Ishikawa (cell line): ENCODE measurements around the gene AP1B1.

ENCODE experiments used
- CREB1 ChIP-seq: IDR thresholded peaks from 2 replicates; pipeline ENCODE4 v1.6.1; 2012; ENCODE audit warnings: low read depth
- EGR1 ChIP-seq: IDR thresholded peaks from 2 replicates; pipeline ENCODE4 v1.6.1; 2012
- EP300 ChIP-seq: IDR thresholded peaks from 2 replicates; pipeline ENCODE4 v1.6.1; 2012; ENCODE audit warnings: borderline replicate concordance
- FOXM1 ChIP-seq: IDR thresholded peaks from 2 replicates; pipeline ENCODE4 v1.6.1; 2012; ENCODE audit warnings: low read depth, borderline replicate concordance
- NFIC ChIP-seq: IDR thresholded peaks from 2 replicates; pipeline ENCODE4 v1.6.1; 2012
- RAD21 ChIP-seq: IDR thresholded peaks from 2 replicates; pipeline ENCODE4 v1.6.1; 2012; ENCODE audit warnings: low read depth
- TAF1 ChIP-seq: IDR thresholded peaks from 2 replicates; pipeline ENCODE4 v1.6.1; 2012; ENCODE audit warnings: low read depth, mild to moderate bottlenecking
- TCF12 ChIP-seq: IDR thresholded peaks from 2 replicates; pipeline ENCODE4 v1.6.1; 2012; ENCODE audit warnings: low read depth
- TEAD4 ChIP-seq: IDR thresholded peaks from 2 replicates; pipeline ENCODE4 v1.6.1; 2012
- YY1 ChIP-seq: IDR thresholded peaks from 2 replicates; pipeline ENCODE4 v1.6.1; 2012; ENCODE audit warnings: low read depth
- ZBTB7A ChIP-seq: IDR thresholded peaks from 2 replicates; pipeline ENCODE4 v1.6.1; 2012; ENCODE audit warnings: low read depth
- TF ChIP-seq, protein P1 (sequence below): IDR thresholded peaks from 2 replicates; pipeline ENCODE4 v1.6.1; 2012; ENCODE audit warnings: low read depth, mild to moderate bottlenecking
- TF ChIP-seq, protein P2 (sequence below): IDR thresholded peaks from 2 replicates; pipeline ENCODE4 v1.6.1; 2012
- TF ChIP-seq, protein P3 (sequence below): IDR thresholded peaks from 2 replicates; pipeline ENCODE4 v1.6.1; 2012

AP1B1 gene

DNA sequence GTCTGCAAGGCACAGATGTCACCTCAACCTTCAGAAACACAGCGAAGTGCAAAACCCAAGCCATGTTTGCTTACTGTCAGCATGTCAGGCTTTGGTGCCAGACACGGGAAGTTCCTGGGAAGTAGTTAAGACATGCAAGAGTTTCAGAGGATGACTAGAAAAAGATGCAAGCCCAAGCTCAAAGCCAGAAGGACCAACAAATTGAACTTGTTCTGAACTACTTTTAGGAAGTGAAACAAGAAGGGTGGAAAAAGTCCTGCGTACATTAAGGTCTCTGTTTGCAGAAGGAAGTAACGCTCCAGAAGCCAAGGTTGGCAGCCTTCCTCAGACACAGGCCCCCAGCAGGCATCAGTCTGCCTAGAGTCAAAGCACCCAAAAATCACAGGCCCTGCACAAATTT is 2.6 kb downstream of the AP1B1 start:
- TF ChIP-seq RAD21 = no peak
- TF ChIP-seq, protein P1, sequence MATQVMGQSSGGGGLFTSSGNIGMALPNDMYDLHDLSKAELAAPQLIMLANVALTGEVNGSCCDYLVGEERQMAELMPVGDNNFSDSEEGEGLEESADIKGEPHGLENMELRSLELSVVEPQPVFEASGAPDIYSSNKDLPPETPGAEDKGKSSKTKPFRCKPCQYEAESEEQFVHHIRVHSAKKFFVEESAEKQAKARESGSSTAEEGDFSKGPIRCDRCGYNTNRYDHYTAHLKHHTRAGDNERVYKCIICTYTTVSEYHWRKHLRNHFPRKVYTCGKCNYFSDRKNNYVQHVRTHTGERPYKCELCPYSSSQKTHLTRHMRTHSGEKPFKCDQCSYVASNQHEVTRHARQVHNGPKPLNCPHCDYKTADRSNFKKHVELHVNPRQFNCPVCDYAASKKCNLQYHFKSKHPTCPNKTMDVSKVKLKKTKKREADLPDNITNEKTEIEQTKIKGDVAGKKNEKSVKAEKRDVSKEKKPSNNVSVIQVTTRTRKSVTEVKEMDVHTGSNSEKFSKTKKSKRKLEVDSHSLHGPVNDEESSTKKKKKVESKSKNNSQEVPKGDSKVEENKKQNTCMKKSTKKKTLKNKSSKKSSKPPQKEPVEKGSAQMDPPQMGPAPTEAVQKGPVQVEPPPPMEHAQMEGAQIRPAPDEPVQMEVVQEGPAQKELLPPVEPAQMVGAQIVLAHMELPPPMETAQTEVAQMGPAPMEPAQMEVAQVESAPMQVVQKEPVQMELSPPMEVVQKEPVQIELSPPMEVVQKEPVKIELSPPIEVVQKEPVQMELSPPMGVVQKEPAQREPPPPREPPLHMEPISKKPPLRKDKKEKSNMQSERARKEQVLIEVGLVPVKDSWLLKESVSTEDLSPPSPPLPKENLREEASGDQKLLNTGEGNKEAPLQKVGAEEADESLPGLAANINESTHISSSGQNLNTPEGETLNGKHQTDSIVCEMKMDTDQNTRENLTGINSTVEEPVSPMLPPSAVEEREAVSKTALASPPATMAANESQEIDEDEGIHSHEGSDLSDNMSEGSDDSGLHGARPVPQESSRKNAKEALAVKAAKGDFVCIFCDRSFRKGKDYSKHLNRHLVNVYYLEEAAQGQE = no peak
- TF ChIP-seq, protein P2, sequence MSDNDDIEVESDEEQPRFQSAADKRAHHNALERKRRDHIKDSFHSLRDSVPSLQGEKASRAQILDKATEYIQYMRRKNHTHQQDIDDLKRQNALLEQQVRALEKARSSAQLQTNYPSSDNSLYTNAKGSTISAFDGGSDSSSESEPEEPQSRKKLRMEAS = no peak
- TF ChIP-seq ZBTB7A = no peak
- no peak for TF ChIP-seq EGR1
- TF ChIP-seq, protein P3, sequence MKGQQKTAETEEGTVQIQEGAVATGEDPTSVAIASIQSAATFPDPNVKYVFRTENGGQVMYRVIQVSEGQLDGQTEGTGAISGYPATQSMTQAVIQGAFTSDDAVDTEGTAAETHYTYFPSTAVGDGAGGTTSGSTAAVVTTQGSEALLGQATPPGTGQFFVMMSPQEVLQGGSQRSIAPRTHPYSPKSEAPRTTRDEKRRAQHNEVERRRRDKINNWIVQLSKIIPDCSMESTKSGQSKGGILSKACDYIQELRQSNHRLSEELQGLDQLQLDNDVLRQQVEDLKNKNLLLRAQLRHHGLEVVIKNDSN = no peak
- no peak for TF ChIP-seq TEAD4
- TF ChIP-seq TAF1 = no peak
- TF ChIP-seq TCF12 = no peak
- no peak for TF ChIP-seq FOXM1
- no peak for TF ChIP-seq YY1
- TF ChIP-seq NFIC = no peak

DNA sequence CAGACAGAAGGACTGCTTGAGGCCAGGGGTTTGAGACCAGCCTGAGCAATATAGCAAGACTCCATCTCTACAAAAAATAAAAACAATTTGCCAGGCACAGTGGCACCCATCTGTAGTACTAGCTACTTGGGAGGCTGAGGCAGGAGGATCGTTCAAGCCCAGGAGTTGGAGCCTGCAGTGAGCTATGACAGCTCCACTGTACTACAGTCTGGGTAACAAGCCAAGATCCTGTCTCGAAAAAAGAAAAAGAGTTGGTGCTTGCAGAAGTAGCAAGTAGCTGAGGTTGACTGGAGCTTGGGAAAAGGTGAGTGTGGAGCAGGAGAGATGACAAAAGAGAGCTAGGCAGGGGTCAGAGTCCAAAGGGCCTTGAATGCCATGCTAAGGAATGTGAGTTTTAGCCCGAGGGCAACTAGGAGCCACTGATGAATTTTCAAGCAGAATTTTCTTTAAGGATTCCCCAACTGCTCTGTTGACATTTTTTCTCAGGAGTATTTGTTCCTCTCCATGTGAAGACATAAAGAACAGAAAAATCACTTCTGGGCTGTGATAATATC is 3.1 kb downstream of the AP1B1 start:
- no peak for TF ChIP-seq CREB1
- TF ChIP-seq, protein P1 = no peak

DNA sequence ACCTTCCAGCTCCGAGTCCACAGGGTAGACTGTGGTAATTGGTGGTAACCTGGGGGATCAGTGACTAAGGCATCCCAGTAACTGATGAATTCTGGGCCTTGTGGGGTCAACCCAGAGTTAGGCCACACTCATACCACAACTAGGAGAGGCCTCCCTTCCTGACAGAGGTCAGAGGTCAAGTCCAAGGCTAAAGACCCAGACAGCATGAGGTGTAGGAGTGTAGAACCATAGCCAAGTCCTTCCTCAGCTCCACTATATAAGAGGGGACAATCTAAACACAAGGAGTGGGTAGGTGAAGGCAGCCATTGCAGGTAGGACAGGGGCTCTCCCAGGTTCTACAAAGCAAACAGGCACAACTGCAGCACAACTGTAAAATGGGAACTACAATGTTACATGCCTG is 4.6 kb downstream of the AP1B1 start:
- TF ChIP-seq EP300 (no peak), NFIC (no peak)

DNA sequence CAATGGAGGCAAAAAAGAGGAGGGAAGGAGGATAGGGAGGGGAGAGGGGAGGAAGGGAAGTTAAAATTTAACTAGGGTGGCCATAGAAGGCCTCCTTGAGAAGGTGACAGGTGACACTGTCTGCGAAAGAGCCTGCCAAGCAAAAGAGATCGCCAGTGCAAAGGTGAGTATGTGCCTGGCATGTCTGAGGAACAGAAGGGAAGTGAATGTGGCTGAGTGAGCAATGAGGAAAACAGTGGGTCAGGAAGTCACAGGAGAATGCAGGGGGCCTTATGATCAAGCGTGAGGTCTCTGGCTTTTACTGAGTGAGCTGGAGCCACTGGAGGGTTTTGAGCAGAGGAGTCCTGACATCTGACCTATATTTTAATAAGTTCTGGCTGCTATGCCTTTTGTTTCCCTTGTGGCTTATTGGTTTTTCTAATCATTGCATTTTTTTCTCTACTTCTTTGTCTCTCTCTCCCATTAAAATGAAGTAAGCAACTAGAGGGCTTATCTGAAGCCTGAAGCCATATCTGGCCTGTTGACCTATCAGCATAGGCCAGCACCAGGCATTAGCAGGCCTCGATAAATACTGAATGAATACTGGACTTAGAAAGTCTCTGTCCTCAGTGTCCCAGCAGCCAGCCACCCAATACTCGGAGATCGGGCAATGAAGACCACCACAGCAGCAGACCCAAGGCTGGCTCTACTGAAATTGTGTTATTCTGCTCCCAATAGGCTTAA is 5.6 kb downstream of the AP1B1 start:
- TF ChIP-seq TAF1 (no peak), EGR1 (no peak), RAD21 (no peak), TCF12 (no peak), NFIC (no peak), FOXM1 (no peak)
- TF ChIP-seq, protein P2 = no peak
- TF ChIP-seq, protein P3 = no peak

DNA sequence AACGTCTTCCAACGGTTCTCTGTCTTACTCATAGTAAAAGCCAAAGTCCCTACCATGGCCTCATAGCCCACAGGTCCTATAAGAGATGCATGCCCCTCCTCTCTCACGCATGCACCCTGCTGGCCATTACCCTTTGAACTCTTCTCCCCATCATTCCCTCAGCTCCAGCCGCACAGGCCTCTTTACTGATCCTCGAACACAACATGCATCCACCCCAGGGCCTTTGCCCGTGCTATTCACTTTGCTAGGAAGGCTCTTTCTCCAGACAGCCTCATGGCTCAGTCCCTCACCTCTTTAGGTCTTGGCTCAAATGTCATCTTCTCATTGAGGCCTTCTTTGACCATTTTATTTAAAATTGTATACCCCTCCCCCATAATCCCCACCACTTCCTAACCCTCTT is 7.5 kb downstream of the AP1B1 start:
- TF ChIP-seq EGR1 = no peak
- no peak for TF ChIP-seq ZBTB7A
- no peak for TF ChIP-seq NFIC
- TF ChIP-seq CREB1 = no peak
- TF ChIP-seq, protein P2 = no peak
- no peak for TF ChIP-seq FOXM1
- TF ChIP-seq TAF1 = no peak
- TF ChIP-seq, protein P3 = no peak
- TF ChIP-seq, protein P1 = no peak
- no peak for TF ChIP-seq EP300
- TF ChIP-seq YY1 = no peak
